GM19025 (cell line): ENCODE data around the gene ADARB2.

Experiments
- ATAC-seq: cut with Tn5 transposase; IDR thresholded peaks from one replicate; pipeline ENCODE4 v1.9.1; 2021; ENCODE audit warnings: mild to moderate bottlenecking, low read depth, moderate library complexity; ENCODE audit not compliant: unreplicated experiment

ADARB2 gene

DNA sequence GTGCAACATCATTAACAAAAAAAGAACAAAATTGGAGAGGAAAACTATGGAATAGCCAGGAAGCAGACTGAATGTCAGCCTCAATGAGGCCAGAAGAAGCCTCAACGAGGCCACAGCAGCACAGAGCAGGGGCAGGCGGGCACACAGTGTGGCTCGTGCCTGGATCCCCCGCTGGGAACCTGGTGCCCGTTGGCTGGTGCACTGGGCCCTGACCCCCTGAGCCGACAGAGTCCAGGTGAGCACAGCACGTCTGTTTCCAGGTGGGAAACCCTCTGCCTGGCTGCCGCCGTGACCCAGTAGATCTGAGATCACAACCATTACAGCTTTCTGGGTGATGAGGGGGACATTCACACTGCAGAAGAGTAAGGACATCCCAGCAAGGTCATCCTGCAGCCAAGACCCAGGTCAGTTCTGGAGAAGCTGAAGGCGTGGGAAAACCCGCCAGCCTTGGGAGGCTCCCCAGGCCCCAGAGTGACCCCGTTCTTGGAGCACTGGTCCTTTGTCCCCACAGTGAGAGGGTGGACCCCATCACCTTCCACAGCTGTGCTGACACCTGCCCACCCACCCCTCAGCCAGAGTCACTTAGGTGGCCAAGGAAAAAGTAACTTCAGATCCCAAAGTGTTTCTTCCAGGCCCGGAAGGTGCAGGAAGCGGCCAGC, 222.1 kb downstream of the ADARB2 start:
- ATAC-seq = no peak

DNA sequence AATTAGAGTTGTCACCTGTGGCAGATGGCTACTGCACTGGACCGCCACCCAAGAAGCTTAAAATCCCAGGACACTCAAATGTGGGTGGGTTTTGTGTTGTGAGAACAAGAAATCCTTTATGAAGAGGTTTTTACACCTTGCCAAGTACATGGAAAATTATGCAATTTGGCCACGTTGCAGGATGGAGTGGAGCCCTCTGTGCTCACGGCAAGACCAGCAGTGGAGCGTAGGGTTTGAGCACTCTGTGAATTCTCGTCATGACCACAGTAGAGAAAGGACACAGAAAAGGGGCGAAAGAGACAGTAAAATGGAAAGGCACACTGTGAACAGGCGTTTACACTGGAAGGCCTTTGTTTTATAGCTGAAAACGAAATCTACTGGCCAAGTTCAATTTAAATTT, 222.6 kb downstream of the ADARB2 start:
- no peak for ATAC-seq

DNA sequence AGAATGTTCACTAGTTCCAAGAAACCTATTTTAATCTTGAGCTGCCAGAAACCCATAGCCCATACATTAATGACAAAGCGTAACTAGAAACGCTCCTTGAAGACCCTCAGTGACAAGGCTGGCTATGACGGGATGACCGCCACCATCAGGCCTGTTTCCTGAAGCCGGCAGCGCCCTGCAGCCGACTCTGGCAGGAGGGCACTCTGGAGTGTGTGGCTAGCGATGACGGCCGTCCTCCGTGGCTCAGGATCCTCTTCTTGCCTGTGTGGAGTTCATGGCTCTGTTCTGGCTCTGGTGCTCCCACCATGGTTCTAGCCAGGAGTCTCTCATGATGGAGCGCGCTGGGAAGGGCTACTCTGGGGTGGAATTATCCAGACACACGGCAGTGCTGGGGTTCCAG, 224.1 kb downstream of the ADARB2 start:
- ATAC-seq = no peak

DNA sequence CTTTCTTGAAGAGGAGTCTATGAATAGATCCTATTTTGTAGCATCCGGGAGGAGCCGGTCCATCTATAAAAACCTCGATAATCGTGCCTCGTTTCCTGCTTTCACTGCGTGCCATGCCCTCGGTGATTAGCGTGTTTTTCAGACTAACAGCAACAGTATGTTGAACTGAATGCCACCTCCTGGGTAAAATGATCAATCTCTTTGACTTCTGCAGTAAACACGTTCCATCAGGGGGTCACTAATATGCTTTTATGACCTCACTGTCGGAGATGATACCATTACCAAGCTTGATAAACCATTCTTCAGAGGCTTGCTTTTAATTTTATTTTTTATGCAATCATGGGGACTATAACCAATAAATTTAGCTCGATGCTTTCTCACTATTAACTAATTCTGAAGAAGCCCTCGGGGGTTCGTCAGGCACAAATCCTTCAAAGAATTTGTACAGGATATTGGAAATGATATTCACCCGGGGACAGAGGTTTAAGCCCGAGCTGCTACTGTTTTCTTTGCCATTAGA, 228.3 kb downstream of the ADARB2 start:
- no peak for ATAC-seq

DNA sequence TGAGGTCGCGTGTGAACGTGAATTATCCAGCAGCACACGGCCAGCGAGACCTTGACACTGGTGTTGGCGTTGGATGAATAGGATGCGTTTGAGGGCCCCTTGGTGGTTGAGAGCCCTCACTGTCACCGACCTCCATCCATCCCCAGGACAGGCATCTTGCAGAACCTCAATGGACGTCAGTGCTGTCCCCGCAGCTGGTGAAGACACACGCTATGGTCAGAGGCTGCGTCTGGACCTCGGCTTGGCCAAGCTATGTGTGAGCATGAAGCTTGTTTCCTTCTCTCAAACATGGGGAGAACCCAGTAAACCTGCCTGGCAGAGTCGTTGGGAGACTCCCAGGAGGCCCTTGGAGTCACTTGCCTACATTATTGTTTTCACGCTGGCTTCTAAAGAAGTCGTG, 229.2 kb downstream of the ADARB2 start:
- ATAC-seq = no peak

DNA sequence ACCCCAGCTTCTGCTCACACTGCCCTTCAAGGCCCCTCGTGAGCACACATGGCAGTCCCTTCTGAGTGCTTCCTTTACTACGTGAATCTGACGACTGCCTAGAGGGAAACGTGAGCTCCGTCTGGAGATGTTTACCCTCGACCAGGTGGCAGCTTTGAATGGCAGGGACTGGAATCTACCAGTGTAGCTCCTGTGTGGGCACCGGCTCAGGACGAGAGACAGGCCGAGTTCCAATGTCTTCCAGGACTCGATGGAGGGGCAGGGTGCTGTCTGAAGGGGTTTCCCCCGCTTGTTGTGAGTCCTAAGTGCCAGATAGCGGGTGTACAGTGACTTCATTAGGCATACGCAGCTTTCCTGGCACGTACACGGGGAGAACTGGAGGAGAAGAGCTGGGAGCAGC, 229.9 kb downstream of the ADARB2 start:
- no peak for ATAC-seq

DNA sequence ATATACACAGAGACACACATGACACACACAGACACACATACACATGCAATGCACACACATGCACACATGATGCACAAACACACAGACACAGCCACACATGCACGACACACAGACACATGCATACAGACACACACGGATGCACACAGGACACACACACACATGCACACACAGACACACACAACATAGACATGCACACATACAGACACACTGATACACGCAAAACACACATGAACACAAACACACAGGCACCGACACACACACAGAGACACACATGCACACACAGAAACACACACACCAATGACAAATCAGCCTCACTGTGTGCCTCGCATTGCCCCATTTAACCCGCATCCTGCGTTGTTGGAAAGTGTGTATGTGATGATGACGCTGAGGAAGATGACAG, 232.4 kb downstream of the ADARB2 start:
- ATAC-seq = no peak

DNA sequence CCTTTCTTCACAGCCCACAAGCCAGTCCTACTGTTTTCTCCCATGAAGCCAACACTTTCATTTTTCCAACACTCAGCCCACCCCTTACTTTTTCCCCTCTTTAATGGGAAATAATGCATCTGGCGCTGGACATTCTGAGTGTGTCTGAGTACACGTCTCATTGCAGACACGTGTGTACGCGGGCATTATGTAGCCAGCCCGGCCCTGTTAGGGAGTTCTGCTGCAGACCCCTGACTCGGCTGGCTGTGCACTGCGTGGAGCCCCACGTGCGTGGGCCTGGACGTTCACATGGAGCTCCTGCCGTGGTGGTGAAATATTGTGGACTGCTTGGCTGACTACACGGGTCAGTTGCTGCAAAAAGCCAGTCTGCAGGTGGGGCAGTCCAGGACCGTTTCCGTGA, 233.0 kb downstream of the ADARB2 start:
- no peak for ATAC-seq

DNA sequence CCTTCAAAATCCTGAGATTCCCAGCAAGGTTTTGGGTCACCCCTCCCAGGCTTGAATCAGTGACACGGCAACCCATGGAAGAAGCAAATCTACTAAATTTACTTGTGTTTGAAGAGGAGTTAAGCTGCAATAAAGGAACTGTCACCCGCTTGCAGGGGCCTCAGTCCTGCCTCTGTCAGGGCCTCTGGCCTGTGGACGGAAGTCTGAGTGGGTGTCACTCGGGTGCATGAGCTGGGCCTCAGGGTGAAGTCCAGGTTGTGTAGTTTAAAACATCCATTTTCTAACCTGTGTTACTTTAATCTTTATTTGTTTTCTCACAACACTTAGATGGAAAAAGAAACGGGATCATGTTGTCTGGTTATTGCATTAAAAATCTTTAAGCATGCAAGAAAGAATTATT, 234.9 kb downstream of the ADARB2 start:
- ATAC-seq = no peak

DNA sequence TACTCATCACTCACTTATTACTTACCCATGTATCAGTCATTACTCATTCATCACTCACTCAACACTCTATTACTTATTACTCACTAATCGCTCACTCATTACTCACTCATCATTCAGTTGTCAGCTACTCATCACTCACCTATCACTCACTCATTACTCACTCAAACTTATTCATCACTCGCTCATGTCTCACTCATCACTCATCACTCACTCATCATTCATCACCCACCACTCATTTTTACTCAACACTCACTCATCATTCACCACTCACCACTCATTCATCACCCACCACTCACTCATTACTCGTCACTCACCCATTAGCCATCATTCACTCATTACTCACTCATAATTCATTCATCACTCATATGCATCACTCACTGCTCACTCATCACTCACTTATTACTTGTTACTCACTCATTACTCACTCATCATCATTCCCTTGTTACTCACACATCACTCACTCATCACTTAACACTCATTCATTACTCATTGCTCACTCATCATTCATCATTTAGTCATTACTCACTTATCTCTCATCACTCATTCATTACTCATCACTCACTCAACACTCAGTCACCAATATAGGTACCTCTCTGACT, 237.9 kb downstream of the ADARB2 start:
- no peak for ATAC-seq

DNA sequence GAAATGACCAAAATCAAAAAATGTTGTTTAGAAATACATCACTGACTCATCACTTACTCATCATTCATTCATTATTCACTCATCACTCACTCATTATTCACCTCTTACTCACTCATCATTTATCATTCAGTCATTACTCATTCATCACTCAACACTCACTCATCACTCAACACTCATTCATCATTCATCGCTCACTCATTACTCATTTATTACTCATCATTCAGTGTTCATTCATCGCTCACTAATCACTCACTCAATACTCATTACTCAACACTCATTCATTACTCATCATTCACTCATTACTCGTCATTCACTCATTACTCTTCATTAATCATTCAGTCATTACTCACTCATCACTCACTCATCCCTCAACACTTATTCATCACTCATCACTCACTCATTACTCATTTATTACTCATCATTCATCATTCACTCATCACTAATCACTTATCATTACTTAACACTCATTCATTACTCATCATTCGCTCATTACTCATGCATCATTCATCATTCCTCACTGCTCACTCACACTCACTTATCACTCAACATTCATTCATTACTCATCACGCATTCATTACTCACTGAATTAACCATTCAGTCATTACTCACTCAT, 238.5 kb downstream of the ADARB2 start:
- no peak for ATAC-seq

DNA sequence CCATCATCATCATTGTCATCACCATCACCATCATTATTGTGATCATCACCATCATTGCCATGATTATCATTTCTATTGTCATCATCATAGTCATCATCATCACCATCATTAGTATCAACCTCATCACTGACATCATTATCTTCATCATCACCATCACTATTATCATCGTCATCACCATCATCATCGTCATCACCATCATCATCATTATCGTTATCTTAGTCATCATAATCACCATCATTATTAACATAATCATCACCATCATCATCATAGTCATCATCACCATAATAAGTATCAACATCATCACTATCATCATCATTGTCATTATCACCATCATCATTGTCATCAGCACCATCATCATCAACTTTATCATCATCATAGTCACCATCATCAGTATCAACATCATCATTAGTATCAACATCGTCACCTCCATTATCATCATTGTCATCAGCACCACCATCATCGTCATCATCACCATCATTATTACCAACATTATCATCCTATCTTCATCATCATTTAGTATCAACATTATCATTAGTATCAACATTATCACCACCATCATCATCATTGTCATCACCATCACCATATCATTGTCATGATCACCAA, 241.3 kb downstream of the ADARB2 start:
- ATAC-seq = no peak

DNA sequence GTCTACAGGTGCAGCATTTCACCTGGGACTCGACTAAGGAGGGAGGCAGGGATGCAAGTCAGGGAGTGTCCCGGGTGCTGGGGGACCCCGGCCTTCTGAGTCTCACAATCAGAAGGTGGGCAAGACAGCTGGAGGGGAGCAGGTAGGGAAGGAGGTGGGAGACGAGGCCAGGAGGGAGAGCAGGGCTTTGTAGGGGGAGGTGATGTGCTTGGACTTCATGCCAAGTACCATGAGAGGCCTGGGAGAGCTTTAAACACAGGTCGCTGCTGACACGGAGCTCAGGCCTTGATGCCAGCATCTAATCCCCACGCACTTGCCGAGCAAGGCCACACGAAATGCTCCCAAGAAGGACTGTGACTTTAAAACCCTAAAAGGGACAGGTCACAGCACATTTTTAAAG, 244.7 kb downstream of the ADARB2 start:
- ATAC-seq = no peak

DNA sequence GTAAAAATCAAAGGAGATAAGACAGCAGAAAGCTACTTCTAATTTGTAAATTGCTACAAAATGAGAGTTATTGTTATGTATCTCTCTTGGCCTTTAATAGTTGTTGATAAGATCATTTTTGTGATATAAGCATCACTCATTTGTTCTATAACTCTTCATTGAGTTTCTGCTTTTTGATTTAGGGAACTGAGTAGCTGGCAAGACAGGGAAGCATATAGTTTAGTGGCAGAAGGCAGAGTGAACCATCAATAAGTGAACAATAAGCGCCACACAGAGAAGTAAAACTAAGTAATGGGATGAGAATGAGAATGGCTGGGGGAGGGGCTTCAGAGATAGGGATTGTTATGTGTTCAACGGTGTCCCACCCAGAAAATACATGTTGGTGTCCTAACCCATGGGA, 245.4 kb downstream of the ADARB2 start:
- no peak for ATAC-seq

DNA sequence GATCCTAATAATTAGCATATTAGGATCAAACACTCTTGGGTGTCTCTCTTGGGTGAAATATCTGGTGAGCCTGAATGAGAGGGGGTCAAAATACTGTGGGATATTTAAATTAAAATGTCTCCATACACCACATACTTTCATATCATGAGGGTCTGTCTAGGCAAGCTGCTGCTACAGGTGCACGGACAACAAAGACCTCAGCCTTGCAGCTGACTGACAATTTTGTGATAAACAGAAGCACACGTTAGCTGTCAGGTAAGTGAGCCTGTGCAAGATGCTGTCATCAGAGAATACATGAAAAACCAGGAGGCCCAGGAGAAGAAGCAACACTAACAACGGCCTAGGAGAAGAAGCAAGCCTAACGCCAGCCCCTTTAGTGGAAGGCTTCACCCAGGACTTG, 247.5 kb downstream of the ADARB2 start:
- ATAC-seq = no peak

DNA sequence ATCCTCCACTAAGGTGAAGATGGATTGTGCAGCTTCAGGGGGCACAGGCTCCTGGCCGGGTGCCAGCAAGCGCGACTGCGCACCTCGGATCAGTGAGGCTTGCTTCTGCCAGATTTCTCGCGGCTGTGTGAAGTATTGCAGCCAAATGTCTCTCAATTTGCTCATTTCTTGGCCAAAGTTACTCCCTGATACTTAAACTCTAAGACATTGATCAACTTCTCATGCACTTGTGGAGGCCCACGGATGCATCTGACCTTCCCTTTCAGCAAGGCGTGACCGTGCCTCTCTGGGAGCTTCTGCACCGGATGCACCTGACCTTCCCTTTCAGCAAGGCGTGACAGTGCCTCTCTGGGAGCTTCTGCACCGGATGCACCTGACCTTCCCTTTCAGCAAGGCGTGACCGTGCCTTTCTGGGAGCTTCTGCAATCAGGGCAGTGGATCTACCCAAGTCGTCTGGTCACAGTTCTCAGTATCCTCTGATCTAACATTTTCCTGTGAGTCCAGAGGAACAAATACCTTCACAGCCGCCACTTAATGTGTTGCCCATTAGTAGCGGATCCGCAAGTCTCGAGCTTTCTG, 248.3 kb downstream of the ADARB2 start:
- peak; percentile 99 for ATAC-seq

DNA sequence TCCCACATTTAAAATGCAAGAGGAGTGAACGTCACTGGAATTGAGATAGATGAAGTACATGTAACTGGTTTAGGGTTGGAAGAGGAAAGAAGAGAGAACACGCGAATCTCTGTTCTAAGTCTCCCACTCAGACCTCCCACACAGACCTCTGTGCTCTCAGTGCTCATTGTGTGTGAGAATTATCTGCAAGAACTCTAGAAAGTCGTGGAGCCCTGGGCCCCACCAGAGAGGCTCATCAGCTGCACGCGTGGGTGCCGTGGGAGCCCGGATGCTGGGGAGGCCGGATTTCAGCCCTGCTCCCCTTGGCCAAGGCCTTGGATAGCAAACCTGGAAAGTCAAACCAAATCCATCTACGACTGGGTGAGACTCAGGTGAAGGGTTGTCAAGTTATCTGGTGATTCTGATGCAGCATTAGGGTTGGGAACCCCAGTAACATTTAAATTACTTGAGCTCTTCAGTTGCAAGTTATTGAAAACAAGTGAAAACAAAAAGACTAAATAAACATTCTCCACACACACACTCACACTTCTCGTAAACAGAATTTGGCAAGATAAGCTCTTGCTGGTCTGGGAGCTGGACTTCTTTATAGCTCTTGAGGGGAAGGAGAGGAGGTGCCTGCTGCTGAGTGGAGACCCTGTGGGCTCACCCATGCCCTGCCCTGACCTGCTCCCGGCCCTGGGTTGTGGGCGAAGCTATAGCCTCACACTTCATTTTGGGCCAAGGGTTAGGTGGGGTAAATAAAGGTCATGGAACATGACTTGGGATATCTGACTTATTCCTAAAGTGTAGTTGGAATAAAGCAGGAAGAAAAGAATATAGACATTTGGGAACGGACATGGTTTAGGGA, 250.3 kb downstream of the ADARB2 start:
- ATAC-seq = no peak

DNA sequence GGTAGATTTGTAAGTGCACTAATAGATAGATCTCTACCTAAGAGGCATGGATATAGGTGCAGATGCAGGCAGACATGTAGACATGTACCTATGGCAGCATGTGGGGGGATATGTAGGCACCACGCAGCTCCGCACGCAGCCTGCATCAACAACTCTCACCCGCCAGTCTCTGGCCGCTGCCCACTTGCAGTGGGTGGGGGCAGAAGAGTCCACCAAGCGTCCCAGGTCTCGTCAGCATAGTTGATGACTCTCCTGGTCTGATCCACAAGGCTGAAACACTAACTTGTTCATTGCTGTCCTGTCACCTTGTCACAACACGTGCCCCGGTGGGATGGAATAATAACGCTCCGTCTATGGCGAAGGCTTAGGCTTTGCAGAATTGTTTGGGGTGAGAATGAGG, 252.0 kb downstream of the ADARB2 start:
- ATAC-seq = no peak

DNA sequence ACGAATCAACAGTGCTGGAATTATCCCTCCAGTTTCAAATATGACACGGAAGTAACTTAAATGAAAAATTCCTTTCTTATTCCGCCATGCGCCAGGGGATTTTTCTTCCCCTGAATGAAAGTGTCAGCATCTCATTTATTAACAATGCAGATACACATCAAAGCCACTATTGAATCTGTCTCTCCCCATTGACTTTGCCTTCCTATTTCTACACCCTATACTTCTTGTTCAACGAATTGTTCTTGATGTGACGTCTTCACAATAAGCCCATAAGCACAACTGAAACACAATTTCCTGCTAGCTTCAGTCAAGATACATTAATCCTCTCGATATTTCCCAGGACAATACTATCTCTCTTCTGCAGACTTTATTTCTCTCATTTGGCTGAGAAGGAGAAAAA, 253.5 kb downstream of the ADARB2 start:
- no peak for ATAC-seq

DNA sequence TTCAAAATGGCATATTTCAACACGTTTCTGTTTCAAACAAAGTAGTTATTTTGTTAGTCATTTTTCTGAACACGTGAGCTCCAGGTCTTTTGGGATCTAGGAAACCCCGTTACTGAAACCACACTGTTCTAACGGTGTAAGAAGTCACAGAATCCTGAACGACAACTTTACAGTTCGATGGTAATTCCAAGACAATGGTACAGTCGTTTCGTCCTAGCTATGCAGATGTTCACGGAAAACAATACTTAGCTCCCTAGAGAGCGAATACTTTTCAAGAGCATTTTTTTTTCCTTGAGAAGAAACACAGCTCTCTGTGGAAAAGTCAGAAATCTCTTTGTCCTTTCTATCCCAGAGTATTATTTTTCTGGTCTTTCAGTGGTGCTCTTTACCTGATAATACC, 254.1 kb downstream of the ADARB2 start:
- ATAC-seq = no peak
